ENCODE data around the gene RABEPK. TPM values are rescaled to one million over a fixed set of nuclear protein-coding genes. Genes with fewer than 3 reads are reported as not detected.
"Not testable (repeated sequence)": the region's sequence is repeated elsewhere in the genome, so short reads cannot be mapped to it uniquely, and the experiment has no call there.

The RABEPK gene
- total RNA-seq, 4 donors from 2014 or later = 12.6 to 19.9 (median 13.4) TPM

- DNase-seq (ENCODE audit: low spot score) (no peak), ATAC-seq (ENCODE audit: low FRiP score) (no peak)
- TF ChIP-seq CTCF (IDR thresholded peaks at IDR 0.05) = no peak
Observed at GRCh38 chr9:125202846-125203618, 2.7 kb downstream of the RABEPK start.

GRCh38 chr9:125204477-125204876, 4.1 kb downstream of the RABEPK start:
- DNase-seq (ENCODE audit: low spot score) (no peak), ATAC-seq (ENCODE audit: low FRiP score) (no peak)
- TF ChIP-seq CTCF (IDR thresholded peaks at IDR 0.05) = no peak

- no peak for ATAC-seq (ENCODE audit: low FRiP score)
- no peak for DNase-seq (ENCODE audit: low spot score)
- no peak for TF ChIP-seq CTCF (IDR thresholded peaks at IDR 0.05)
Observed at GRCh38 chr9:125214186-125214585, 13.8 kb downstream of the RABEPK start.

- TF ChIP-seq CTCF (IDR thresholded peaks at IDR 0.05) = no peak
- DNase-seq (ENCODE audit: low spot score) = no peak
- ATAC-seq (ENCODE audit: low FRiP score) = no peak
Observed at GRCh38 chr9:125218621-125219020, 18.3 kb downstream of the RABEPK start.

GRCh38 chr9:125224858-125225257, 24.5 kb downstream of the RABEPK start:
- ATAC-seq (ENCODE audit: low FRiP score); DNase-seq (ENCODE audit: low spot score): not testable (repeated sequence)

GRCh38 chr9:125227761-125228160, 27.4 kb downstream of the RABEPK start:
- TF ChIP-seq CTCF (IDR thresholded peaks at IDR 0.05) = no peak
- DNase-seq (ENCODE audit: low spot score) (no peak), ATAC-seq (ENCODE audit: low FRiP score) (no peak)

GRCh38 chr9:125233678-125234077, 33.3 kb downstream of the RABEPK start:
- TF ChIP-seq CTCF (IDR thresholded peaks at IDR 0.05) = no peak
- DNase-seq (ENCODE audit: low spot score) (no peak), ATAC-seq (ENCODE audit: low FRiP score) (peak; percentile 53)

GRCh38 chr9:125234099-125234498, 33.8 kb downstream of the RABEPK start:
- not testable (repeated sequence) for ATAC-seq (ENCODE audit: low FRiP score); DNase-seq (ENCODE audit: low spot score)
